GM19395 (cell line): ENCODE results near the gene PRKG1.
"Not testable (repeated sequence)": the region's sequence is repeated elsewhere in the genome, so short reads cannot be mapped to it uniquely, and the experiment has no call there.

ENCODE experiments used
- ATAC-seq: cut with Tn5 transposase; IDR thresholded peaks from one replicate; pipeline ENCODE4 v1.9.1; 2021; ENCODE audit warnings: mild to moderate bottlenecking, moderate library complexity; ENCODE audit not compliant: unreplicated experiment

PRKG1 gene

GRCh38 chr10:51367694-51368093, 293.4 kb downstream of the PRKG1 start:
- no peak for ATAC-seq

GRCh38 chr10:51368943-51369342, 294.7 kb downstream of the PRKG1 start:
- no peak for ATAC-seq

DNA sequence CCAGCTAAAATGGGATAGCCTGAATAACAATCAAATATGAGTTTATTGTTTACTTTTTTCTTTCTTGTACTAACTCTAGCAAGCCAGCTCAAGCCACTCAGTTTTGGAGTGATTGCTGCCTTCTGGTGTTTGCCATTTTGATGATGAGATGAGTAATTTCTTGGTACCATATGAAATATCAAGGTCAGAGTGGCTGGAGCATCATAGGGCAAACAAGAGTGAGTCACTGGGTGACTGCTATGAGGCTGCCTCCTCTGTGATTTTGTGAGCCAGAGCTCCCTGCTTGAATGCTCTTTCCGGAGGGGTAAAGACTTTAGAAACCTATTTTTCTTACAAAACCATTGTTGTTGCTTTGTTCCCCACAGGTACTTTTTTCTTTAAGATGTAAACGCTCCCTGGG, 295.6 kb downstream of the PRKG1 start:
- ATAC-seq = no peak

GRCh38 chr10:51371743-51372142, 297.5 kb downstream of the PRKG1 start:
- ATAC-seq = no peak

DNA sequence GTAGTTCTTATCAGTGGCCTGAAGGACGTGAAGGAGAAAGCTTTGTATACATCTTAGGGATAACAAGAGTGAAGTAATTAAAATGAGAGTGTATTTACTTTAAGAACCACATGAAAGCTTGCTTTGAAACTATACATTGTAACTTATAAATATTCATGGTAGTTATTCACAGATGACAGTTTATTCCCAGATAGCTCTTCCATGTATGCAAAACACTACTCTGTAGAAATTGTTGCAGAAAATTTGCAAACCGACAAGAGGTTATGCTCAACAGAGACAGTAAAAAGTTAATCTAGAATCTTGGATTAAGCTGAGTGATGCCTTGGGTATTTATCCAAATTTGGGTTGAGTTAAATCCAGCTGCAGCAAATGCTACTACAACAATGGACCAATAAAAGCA, 301.5 kb downstream of the PRKG1 start:
- ATAC-seq = no peak

GRCh38 chr10:51377070-51377931, 303.0 kb downstream of the PRKG1 start:
- no peak for ATAC-seq

DNA sequence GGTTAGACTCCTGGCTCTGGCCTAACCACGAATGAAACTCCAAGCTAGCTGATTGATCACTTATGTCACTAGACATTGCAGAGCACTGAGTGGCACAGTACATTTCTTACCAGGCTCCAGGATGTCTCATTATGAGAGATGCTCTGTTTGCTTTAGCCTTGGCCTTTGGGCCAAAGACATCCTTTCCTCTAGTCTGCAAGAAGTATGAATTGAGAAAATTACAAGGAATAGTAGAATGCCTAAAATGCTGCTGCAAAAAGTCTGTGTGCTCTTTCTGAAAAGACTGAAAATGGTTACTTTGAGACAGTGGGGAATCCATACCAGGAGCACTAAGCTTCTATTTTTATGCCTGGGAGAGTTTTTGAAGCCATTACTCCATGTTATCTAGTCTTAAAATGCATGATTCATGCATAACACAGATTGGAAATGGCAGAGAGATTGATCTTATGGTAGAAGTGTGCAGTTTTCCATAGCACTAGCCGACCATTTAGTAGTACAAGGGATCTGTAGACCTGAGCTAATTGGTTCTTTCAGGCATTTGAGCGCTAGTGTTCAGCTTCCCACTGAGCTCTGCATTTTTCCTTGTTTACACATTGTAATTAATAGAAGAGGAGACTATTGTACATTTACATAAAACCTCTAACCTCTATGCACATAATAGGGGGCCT, 303.8 kb downstream of the PRKG1 start:
- ATAC-seq = no peak

GRCh38 chr10:51382181-51382580, 307.9 kb downstream of the PRKG1 start:
- no peak for ATAC-seq

DNA sequence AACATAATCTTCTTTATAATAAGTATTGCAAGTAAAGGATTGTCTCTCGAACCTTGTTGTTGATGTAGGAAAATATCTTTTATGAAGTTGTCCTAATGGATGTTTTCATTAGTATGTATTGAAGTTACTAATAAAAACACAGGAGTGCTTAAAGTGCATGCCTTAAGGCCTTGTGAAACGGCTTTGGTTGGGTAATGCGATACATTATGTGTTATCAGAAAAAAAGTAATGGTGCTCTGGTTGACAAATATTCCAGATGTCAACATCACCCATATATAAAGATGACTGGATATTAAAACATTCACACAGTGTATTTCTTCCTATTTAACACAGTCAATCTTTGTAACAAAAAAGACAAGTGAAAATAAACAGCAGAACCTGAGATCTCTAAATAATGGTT, 310.7 kb downstream of the PRKG1 start:
- no peak for ATAC-seq

DNA sequence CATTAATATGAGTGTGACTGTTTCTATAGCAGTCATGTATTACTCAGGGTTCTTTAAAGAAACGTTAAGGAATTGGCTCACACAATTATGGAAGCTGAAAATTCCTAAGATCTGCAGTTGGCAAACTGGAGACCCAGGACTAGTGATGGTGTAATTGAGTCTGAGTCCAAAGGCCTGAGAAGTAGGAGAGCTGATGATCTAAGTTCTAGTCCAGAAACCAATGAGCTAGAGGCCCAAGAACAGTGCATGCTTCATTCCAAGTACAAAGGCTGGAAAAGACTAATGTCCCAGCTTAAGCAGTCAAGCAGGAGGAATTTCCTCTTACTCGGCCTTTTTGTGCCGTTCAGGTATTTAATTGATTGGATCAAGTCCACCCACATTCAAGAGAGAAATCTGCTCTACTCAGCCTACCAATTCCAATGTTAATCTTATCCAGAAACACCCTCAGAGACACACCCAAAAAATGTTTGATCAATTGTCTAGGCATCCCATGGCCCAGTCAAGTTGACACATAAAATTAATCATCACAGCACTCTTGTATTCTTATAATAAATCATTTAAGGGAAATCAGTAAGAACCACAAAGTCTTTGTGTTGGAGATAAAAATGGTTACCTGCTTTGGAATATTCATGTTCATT, 312.1 kb downstream of the PRKG1 start:
- ATAC-seq = no peak

- ATAC-seq = peak; percentile 91
Measured at GRCh38 chr10:51389415-51390321, 315.4 kb downstream of the PRKG1 start.

DNA sequence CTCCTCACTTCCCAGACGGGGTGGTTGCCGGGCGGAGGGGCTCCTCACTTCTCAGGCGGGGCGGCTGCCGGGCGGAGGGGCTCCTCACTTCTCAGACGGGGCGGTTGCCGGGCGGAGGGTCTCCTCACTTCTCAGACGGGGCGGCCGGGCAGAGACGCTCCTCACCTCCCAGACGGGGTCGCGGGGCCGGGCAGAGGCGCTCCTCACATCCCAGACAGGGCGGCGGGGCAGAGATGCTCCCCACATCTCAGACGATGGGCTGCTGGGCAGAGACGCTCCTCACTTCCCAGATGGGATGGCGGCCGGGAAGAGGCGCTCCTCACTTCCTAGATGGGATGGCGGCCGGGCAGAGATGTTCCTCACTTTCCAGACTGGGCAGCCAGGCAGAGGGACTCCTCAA, 318.7 kb downstream of the PRKG1 start:
- not testable (repeated sequence) for ATAC-seq

GRCh38 chr10:51394039-51394438, 319.8 kb downstream of the PRKG1 start:
- no peak for ATAC-seq

- no peak for ATAC-seq
Measured at GRCh38 chr10:51397244-51397643, 323.0 kb downstream of the PRKG1 start.

- no peak for ATAC-seq
Measured at GRCh38 chr10:51397695-51398094, 323.4 kb downstream of the PRKG1 start.

DNA sequence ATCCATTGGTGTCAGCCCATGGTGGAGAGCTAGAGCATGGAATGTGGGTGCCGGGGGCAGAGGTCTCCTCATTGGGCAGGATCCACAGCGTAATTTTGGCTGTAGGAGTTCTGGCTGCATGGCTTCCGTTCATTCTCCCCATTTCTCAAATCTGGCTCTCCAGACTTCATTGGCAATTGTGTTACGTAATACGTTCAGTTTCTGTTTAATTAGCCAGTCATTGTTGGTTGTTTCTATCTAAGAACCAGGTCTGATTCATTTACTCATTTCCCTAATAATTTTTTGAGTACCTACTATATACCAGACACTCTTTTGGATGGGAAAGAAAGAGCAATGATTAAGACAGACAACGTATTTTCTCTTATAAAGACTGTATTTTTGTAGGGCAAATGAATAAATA, 325.6 kb downstream of the PRKG1 start:
- ATAC-seq = no peak

GRCh38 chr10:51400392-51401096, 326.3 kb downstream of the PRKG1 start:
- no peak for ATAC-seq

DNA sequence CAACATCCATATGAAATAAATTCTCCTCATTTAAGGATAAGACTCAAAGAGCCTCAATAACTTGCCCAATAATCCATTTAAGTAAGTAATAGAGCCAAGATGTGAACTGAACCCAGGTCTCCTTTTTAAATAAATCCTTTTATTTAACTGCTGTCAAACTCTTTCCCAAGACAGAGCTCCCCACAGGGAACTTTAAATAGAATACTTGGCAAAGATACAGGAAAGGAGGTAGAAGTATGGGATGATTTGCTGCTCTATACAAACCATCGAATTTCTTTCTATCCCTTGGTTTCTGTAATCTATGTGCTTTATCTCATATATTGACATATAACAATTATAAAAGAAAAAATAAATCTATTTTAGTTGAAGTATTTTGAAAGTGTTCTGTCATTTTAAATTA, 329.2 kb downstream of the PRKG1 start:
- no peak for ATAC-seq

GRCh38 chr10:51405580-51406351, 331.5 kb downstream of the PRKG1 start:
- ATAC-seq = no peak
